Neuronal stem cell (in vitro differentiated cells): Measurements from ENCODE around the gene RNF166.

Experiments used
- DNase-seq: peaks from one replicate; pipeline ENCODE4 v3.0.0-alpha.2; 2013; ENCODE audit warnings: low spot score
- H2AFZ ChIP-seq: one replicate; pipeline ENCODE4 v1.6.1; 2013; ENCODE audit warnings: mild to moderate bottlenecking, low read length, inconsistent platforms
- H2AK5ac ChIP-seq: 2 replicates; pipeline ENCODE4 v1.6.1; 2013; ENCODE audit warnings: low read depth, mild to moderate bottlenecking, inconsistent platforms, low read length, moderate library complexity, mixed read lengths
- H2BK120ac ChIP-seq: 2 replicates; pipeline ENCODE4 v1.6.1; 2013; ENCODE audit warnings: low read depth, mild to moderate bottlenecking, inconsistent platforms, low read length, moderate library complexity, mixed read lengths
- H2BK12ac ChIP-seq: one replicate; pipeline ENCODE4 v1.6.1; 2013; ENCODE audit warnings: low read length, inconsistent platforms
- H2BK15ac ChIP-seq: 2 replicates; pipeline ENCODE4 v1.6.1; 2013; ENCODE audit warnings: mild to moderate bottlenecking, low read length, inconsistent platforms, mixed read lengths
- H2BK5ac ChIP-seq: one replicate; pipeline ENCODE4 v1.6.1; 2013; ENCODE audit warnings: inconsistent platforms, mild to moderate bottlenecking, low read length, moderate library complexity
- H3K14ac ChIP-seq: one replicate; pipeline ENCODE4 v1.6.1; 2013; ENCODE audit warnings: low read length, inconsistent platforms
- H3K18ac ChIP-seq: 2 replicates; pipeline ENCODE4 v1.6.1; 2013; ENCODE audit warnings: low read length, inconsistent platforms
- H3K23ac ChIP-seq: 2 replicates; pipeline ENCODE4 v1.6.1; 2013; ENCODE audit warnings: low read depth, mild to moderate bottlenecking, mixed read lengths, low read length, inconsistent platforms; ENCODE audit not compliant: poor library complexity
- H3K27ac ChIP-seq: replicated peaks from 3 replicates; pipeline ENCODE4 v1.5.1; 2013; ENCODE audit warnings: low read length, inconsistent platforms
- H3K27me3 ChIP-seq, 3 experiments: 2 replicates each; pipeline ENCODE4 v1.6.1; 2013; ENCODE audit warnings: low read length in 3 of 3, mild to moderate bottlenecking in 2 of 3, inconsistent platforms in 1 of 3, low read depth in 1 of 3, mixed read lengths in 1 of 3, moderate library complexity in 1 of 3; ENCODE audit not compliant: control insufficient read depth in 3 of 3, insufficient read depth in 3 of 3
- H3K36me3 ChIP-seq, 2 donors: replicated peaks in 1 of 2; 2 replicates each; pipeline ENCODE4 v1.6.1; 2013; ENCODE audit warnings: low read length in 2 of 2; ENCODE audit not compliant: control insufficient read depth in 2 of 2, insufficient read depth in 2 of 2
- H3K4ac ChIP-seq: 2 replicates; pipeline ENCODE4 v1.6.1; 2013; ENCODE audit warnings: inconsistent platforms, mild to moderate bottlenecking, low read length, moderate library complexity
- H3K4me1 ChIP-seq, 2 donors: 1 replicate in 1 of 2; 2 replicates in 1 of 2; pipeline ENCODE4 v1.6.1; 2013; ENCODE audit warnings: low read length in 2 of 2, low read depth in 1 of 2; ENCODE audit not compliant: control insufficient read depth in 2 of 2, insufficient read depth in 1 of 2
- H3K4me2 ChIP-seq: one replicate; pipeline ENCODE4 v1.6.1; 2013; ENCODE audit warnings: mild to moderate bottlenecking, low read length, inconsistent platforms; ENCODE audit not compliant: insufficient read depth, poor library complexity, severe bottlenecking
- H3K4me3 ChIP-seq, 2 donors: 2 replicates each; pipeline ENCODE4 v1.5.1; 2013; ENCODE audit warnings: low read length in 2 of 2, mild to moderate bottlenecking in 2 of 2, inconsistent platforms in 1 of 2, moderate library complexity in 1 of 2
- H3K79me1 ChIP-seq: one replicate; pipeline ENCODE4 v1.6.1; 2013; ENCODE audit warnings: low read depth, mild to moderate bottlenecking, inconsistent platforms, low read length, moderate library complexity
- H3K9ac ChIP-seq: one replicate; pipeline ENCODE4 v1.6.1; 2013; ENCODE audit warnings: mild to moderate bottlenecking, low read depth, low read length, inconsistent platforms; ENCODE audit not compliant: poor library complexity
- H3K9me3 ChIP-seq, 2 donors: replicated peaks in 1 of 2; 2 replicates each; pipeline versions ENCODE3 to v1.6.1; 2013; ENCODE audit warnings: low read length in 2 of 2, mild to moderate bottlenecking in 2 of 2, inconsistent platforms in 1 of 2, low read depth in 1 of 2, mixed read lengths in 1 of 2, moderate library complexity in 1 of 2; ENCODE audit not compliant: control insufficient read depth in 2 of 2, insufficient read depth in 1 of 2
- H4K8ac ChIP-seq: one replicate; pipeline ENCODE4 v1.6.1; 2013; ENCODE audit warnings: low read depth, mild to moderate bottlenecking, inconsistent platforms, low read length, moderate library complexity
- H4K91ac ChIP-seq: one replicate; pipeline ENCODE4 v1.6.1; 2013; ENCODE audit warnings: low read length, low read depth, mild to moderate bottlenecking, inconsistent platforms; ENCODE audit not compliant: poor library complexity
- WGBS, 2 donors: extraction: QIAGEN DNeasy Blood & Tissue Kit; methylation state at CpG; one replicate each; pipeline ENCODE4 v1.1.7; 2013; ENCODE audit warnings: missing lambda C conversion rate in 2 of 2, mixed read lengths in 1 of 2; ENCODE audit not compliant: insufficient read length in 2 of 2, insufficient replicate concordance in 1 of 2; ENCODE audit errors: extremely low coverage in 2 of 2; 5-methylcytosine and 5-hydroxymethylcytosine counted together

Gene RNF166

GRCh38 chr16:88736088-88736487 is 29.9 kb upstream of the RNF166 start:
- Histone ChIP-seq H3K9ac (peak overlapping the region; percentile 44), H3K27me3 (peaks cover 0 to 7% (median 0%) of the 10 kb centered on the region in 3 experiments), H3K18ac (no peak overlapping the region), H3K9me3 (no peaks in the 10 kb centered on the region), H3K79me1 (no peaks in the 10 kb centered on the region), H3K4me2 (no peak overlapping the region), H3K4ac (no peak overlapping the region), H2BK5ac (no peak overlapping the region), H2BK12ac (peak overlapping the region; percentile 63), H3K27ac (no peak overlapping the region), H4K8ac (no peak overlapping the region), H2BK15ac (no peak overlapping the region), H4K91ac (no peak overlapping the region), H3K4me1 (peaks cover 2 to 3% of the 10 kb centered on the region in 2 donors), H2BK120ac (no peak overlapping the region), H3K4me3 (no peak overlapping the region), H3K23ac (peak overlapping the region; percentile 65), H2AFZ (no peak overlapping the region), H3K14ac (no peak overlapping the region), H3K36me3 (no peaks in the 10 kb centered on the region), H2AK5ac (no peak overlapping the region)
- DNase-seq = no peak
- WGBS, 2 donors = no CpG with 5 or more reads among the region's 21 CpGs

GRCh38 chr16:88735616-88736015 is 29.4 kb upstream of the RNF166 start:
- no peak overlapping the region for H3K27ac ChIP-seq
- H4K91ac ChIP-seq = no peak overlapping the region
- H3K4me2 ChIP-seq = no peak overlapping the region
- H4K8ac ChIP-seq = no peak overlapping the region
- H3K18ac ChIP-seq = no peak overlapping the region
- DNase-seq = no peak
- no CpG with 5 or more reads among the region's 10 CpGs for WGBS, 2 donors
- peak overlapping the region in 1 of 2 donors; percentile 26 for H3K4me3 ChIP-seq
- H2AFZ ChIP-seq = no peak overlapping the region
- peak overlapping the region; percentile 68 for H2AK5ac ChIP-seq
- no peak overlapping the region for H2BK12ac ChIP-seq
- H3K79me1 ChIP-seq = no peaks in the 10 kb centered on the region
- H3K23ac ChIP-seq = peak overlapping the region; percentile 85
- H3K4ac ChIP-seq = no peak overlapping the region
- H2BK120ac ChIP-seq = no peak overlapping the region
- H3K14ac ChIP-seq = no peak overlapping the region
- no peaks in the 10 kb centered on the region for H3K36me3 ChIP-seq
- H3K4me1 ChIP-seq = peaks cover 2 to 3% of the 10 kb centered on the region in 2 donors
- H2BK5ac ChIP-seq = peak overlapping the region; percentile 53
- no peak overlapping the region for H2BK15ac ChIP-seq
- peaks cover 0 to 7% (median 0%) of the 10 kb centered on the region in 3 experiments for H3K27me3 ChIP-seq
- peak overlapping the region; percentile 21 for H3K9ac ChIP-seq
- H3K9me3 ChIP-seq = no peaks in the 10 kb centered on the region

GRCh38 chr16:88735121-88735520 is 28.9 kb upstream of the RNF166 start:
- H4K91ac ChIP-seq = no peak overlapping the region
- H2BK5ac ChIP-seq = peak overlapping the region; percentile 53
- H3K36me3 ChIP-seq = no peaks in the 10 kb centered on the region
- peaks cover 0 to 7% (median 0%) of the 10 kb centered on the region in 3 experiments for H3K27me3 ChIP-seq
- no peak overlapping the region for H3K18ac ChIP-seq
- peak overlapping the region in 1 of 2 donors; percentile 40 for H3K4me3 ChIP-seq
- no peak overlapping the region for H3K14ac ChIP-seq
- H3K27ac ChIP-seq = no peak overlapping the region
- no peak overlapping the region for H4K8ac ChIP-seq
- H3K9me3 ChIP-seq = no peaks in the 10 kb centered on the region
- H2AK5ac ChIP-seq = peak overlapping the region; percentile 68
- H2BK15ac ChIP-seq = peak overlapping the region; percentile 26
- H3K23ac ChIP-seq = peak overlapping the region; percentile 85
- H3K9ac ChIP-seq = no peak overlapping the region
- H3K4ac ChIP-seq = no peak overlapping the region
- peaks cover 2 to 3% of the 10 kb centered on the region in 2 donors for H3K4me1 ChIP-seq
- H3K4me2 ChIP-seq = no peak overlapping the region
- H2BK120ac ChIP-seq = no peak overlapping the region
- WGBS, 2 donors = no CpG with 5 or more reads among the region's 16 CpGs
- peak overlapping the region; percentile 41 for H2BK12ac ChIP-seq
- no peak for DNase-seq
- H3K79me1 ChIP-seq = no peaks in the 10 kb centered on the region
- no peak overlapping the region for H2AFZ ChIP-seq

DNA sequence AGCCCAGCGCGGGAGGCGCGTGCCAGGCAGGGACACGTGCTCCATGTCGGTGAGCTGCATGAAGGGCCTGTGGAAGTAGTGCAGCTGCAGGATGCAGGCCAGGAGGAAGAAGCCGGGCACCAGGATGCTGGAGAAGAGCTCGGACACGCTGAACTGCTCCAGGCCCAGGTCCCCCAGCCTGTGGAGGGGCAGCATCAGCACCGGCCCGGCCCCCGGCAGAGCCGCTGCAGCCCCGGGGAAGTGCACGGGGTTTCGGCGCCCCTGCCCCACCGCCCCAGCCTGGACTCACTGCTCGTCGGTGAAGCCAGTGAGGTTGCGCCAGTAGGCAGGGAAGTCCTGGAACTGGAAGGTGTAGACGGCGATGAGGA is 28.1 kb upstream of the RNF166 start:
- Histone ChIP-seq H3K14ac (no peak overlapping the region), H2AK5ac (peak overlapping the region; percentile 56), H3K27me3 (peaks cover 0 to 7% (median 0%) of the 10 kb centered on the region in 3 experiments), H3K23ac (peak overlapping the region; percentile 85), H3K9me3 (no peaks in the 10 kb centered on the region), H2BK5ac (no peak overlapping the region), H3K4me1 (peaks cover 2 to 3% of the 10 kb centered on the region in 2 donors), H3K9ac (no peak overlapping the region), H3K18ac (no peak overlapping the region), H3K79me1 (no peaks in the 10 kb centered on the region), H2BK120ac (no peak overlapping the region), H3K4ac (no peak overlapping the region), H3K4me2 (no peak overlapping the region), H4K8ac (no peak overlapping the region), H2BK12ac (no peak overlapping the region), H3K36me3 (no peaks in the 10 kb centered on the region), H3K27ac (no peak overlapping the region), H4K91ac (no peak overlapping the region), H2BK15ac (peak overlapping the region; percentile 26), H3K4me3 (no peak overlapping the region), H2AFZ (no peak overlapping the region)
- no peak for DNase-seq
- WGBS, 2 donors = no CpG with 5 or more reads among the region's 23 CpGs
